ENCODE results near the gene DDAH1.

The DDAH1 gene

GRCh38 chr1:85284202-85284601 lies 180.8 kb downstream of the DDAH1 start:
- Histone ChIP-seq H3K4me2 (ENCODE audit: low read length) (no peak overlapping the region), H3K4me3 (ENCODE audit: low read length) (no peak overlapping the region), H3K27me3 (ENCODE audit: control insufficient read depth, low read length) (no peaks in the 10 kb centered on the region), H3K9me3 (ENCODE audit: control insufficient read depth, insufficient read depth, low read length) (no peaks in the 10 kb centered on the region), H3K36me3 (ENCODE audit: control insufficient read depth, low read length) (no peaks in the 10 kb centered on the region), H3K9me2 (replicated peaks; ENCODE audit: control insufficient read depth, low read length) (no peaks in the 10 kb centered on the region), H3K4me1 (ENCODE audit: control insufficient read depth, low read length) (peaks cover 1% of the 10 kb centered on the region), H3K27ac (ENCODE audit: low read depth, low read length) (no peak overlapping the region), H3F3A (ENCODE audit: control insufficient read depth, insufficient read depth) (no peaks in the 10 kb centered on the region), H3K79me2 (ENCODE audit: control insufficient read depth, low read length) (no peaks in the 10 kb centered on the region), H4K20me1 (ENCODE audit: control insufficient read depth, insufficient read depth, low read depth, low read length) (no peaks in the 10 kb centered on the region)
- TF ChIP-seq CTCF (IDR thresholded peaks at IDR 0.05; ENCODE audit: low read depth, low read length, poor library complexity, severe bottlenecking): no peak
- TF ChIP-seq EZH2phosphoT487 (IDR thresholded peaks at IDR 0.05; ENCODE audit: borderline replicate concordance, low read length): no peak

DNA sequence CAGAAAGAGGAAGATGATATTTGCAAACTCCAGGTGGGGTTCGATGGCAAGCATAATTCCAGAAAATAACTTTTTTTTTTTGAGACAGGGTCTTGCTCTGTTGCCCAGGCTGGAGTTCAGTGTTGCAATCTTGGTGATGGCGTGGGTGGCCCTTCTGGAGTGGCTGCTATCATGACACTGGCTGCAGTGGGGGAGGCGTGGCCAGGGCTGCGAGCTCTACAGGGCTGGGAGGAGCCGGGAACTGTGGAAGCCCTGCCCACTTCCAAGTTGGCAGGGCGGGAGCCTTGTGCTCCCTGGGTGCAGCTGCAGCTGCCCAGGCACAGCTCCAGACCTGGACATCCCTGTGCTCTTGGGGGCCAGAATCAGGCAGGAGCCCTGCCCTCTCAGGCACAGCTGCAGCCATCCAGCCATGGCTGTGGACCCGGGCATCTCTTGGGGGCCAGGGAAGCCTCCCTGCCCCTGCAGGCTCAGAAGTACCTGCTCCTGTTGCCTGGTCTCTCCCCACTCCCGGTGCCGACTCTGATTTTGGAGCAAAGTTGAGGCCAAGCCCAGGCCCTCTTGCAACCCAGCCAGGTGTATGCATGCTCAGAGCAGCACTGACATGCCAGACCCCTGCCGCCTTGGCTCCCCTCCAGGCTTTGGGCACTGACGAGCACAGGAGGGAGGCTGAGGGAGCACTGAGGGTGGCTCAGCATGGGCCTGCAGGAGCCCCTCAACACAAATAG lies 181.3 kb downstream of the DDAH1 start:
- no peaks in the 10 kb centered on the region for H3F3A ChIP-seq (ENCODE audit: control insufficient read depth, insufficient read depth)
- TF ChIP-seq CTCF (IDR thresholded peaks at IDR 0.05; ENCODE audit: low read depth, low read length, poor library complexity, severe bottlenecking) (no peak), EZH2phosphoT487 (IDR thresholded peaks at IDR 0.05; ENCODE audit: borderline replicate concordance, low read length) (no peak)
- no peaks in the 10 kb centered on the region for H3K9me2 ChIP-seq (replicated peaks; ENCODE audit: control insufficient read depth, low read length)
- no peaks in the 10 kb centered on the region for H3K9me3 ChIP-seq (ENCODE audit: control insufficient read depth, insufficient read depth, low read length)
- no peaks in the 10 kb centered on the region for H3K36me3 ChIP-seq (ENCODE audit: control insufficient read depth, low read length)
- H3K27me3 ChIP-seq (ENCODE audit: control insufficient read depth, low read length): no peaks in the 10 kb centered on the region
- no peak overlapping the region for H3K4me3 ChIP-seq (ENCODE audit: low read length)
- no peak overlapping the region for H3K27ac ChIP-seq (ENCODE audit: low read depth, low read length)
- H3K79me2 ChIP-seq (ENCODE audit: control insufficient read depth, low read length): no peaks in the 10 kb centered on the region
- H3K4me2 ChIP-seq (ENCODE audit: low read length): no peak overlapping the region
- H4K20me1 ChIP-seq (ENCODE audit: control insufficient read depth, insufficient read depth, low read depth, low read length): no peaks in the 10 kb centered on the region
- peaks cover 3% of the 10 kb centered on the region; the same call in 1 of the 2 replicates for H3K4me1 ChIP-seq (ENCODE audit: control insufficient read depth, low read length)

DNA sequence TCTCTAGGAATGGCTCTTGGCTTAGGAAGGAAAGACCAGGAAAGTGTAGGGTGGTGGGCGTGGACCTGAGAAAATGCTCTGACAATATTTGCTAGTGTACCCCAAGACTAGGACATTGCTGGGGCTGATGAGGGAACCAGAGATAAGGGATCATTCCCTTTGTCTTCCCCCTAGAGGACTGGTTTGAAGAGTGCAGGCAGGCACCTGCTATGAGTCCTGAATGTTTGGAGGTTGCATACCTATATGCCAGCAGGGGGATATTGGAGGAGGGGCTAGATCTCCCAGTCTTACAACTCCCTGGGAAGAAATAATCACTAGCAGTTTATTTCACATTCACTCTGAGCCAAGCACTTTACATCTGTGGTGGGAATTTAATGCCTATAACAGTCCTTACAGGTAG lies 182.5 kb downstream of the DDAH1 start:
- Histone ChIP-seq H3K4me1 (ENCODE audit: control insufficient read depth, low read length) (peaks cover 3% of the 10 kb centered on the region; the same call in 1 of the 2 replicates), H3K4me2 (ENCODE audit: low read length) (no peak overlapping the region), H3K9me3 (ENCODE audit: control insufficient read depth, insufficient read depth, low read length) (no peaks in the 10 kb centered on the region), H3K4me3 (ENCODE audit: low read length) (no peak overlapping the region), H3K27ac (ENCODE audit: low read depth, low read length) (no peak overlapping the region), H3K79me2 (ENCODE audit: control insufficient read depth, low read length) (no peaks in the 10 kb centered on the region), H3K27me3 (ENCODE audit: control insufficient read depth, low read length) (no peaks in the 10 kb centered on the region), H4K20me1 (ENCODE audit: control insufficient read depth, insufficient read depth, low read depth, low read length) (no peaks in the 10 kb centered on the region), H3K36me3 (ENCODE audit: control insufficient read depth, low read length) (no peaks in the 10 kb centered on the region), H3K9me2 (replicated peaks; ENCODE audit: control insufficient read depth, low read length) (no peaks in the 10 kb centered on the region), H3F3A (ENCODE audit: control insufficient read depth, insufficient read depth) (no peaks in the 10 kb centered on the region)
- TF ChIP-seq EZH2phosphoT487 (IDR thresholded peaks at IDR 0.05; ENCODE audit: borderline replicate concordance, low read length): no peak
- no peak for TF ChIP-seq CTCF (IDR thresholded peaks at IDR 0.05; ENCODE audit: low read depth, low read length, poor library complexity, severe bottlenecking)
